Panc1 (cell line): ENCODE measurements around the gene SLC46A2.

Experiments used
- CTCF ChIP-seq: fragments of 450-650 bp; IDR thresholded peaks from 2 replicates; pipeline ENCODE4 v1.5.1; 2017; ENCODE audit warnings: mild to moderate bottlenecking
- POLR2AphosphoS5 ChIP-seq: IDR thresholded peaks from 2 replicates; pipeline ENCODE4 v1.6.1; 2012; ENCODE audit warnings: mild to moderate bottlenecking, low read depth, low read length, moderate library complexity

- no peak for TF ChIP-seq CTCF
- no peak for TF ChIP-seq POLR2AphosphoS5
Observed at GRCh38 chr9:112836394-112836793, 54.3 kb downstream of the SLC46A2 start.
